HL-60 (cell line): Measurements from ENCODE around the gene VWA2.

Experiments
- DNase-seq, 2 experiments: peaks; one replicate each; pipeline ENCODE4 v3.0.0-alpha.2; 2010 to 2020; ENCODE audit warnings: low read depth in 1 of 2, low spot score in 1 of 2
- H3K27ac ChIP-seq: fragments of 250-450 bp; sonication (Bioruptor Pico); replicated peaks from 2 replicates; pipeline ENCODE4 v1.5.1; 2020; ENCODE audit warnings: mild to moderate bottlenecking, moderate library complexity
- H3K27me3 ChIP-seq: fragments of 250-450 bp; sonication (Bioruptor Pico); 2 replicates; pipeline ENCODE4 v1.5.1; 2021; ENCODE audit warnings: mild to moderate bottlenecking, moderate library complexity; ENCODE audit not compliant: insufficient read depth, poor library complexity, severe bottlenecking
- H3K4me3 ChIP-seq: replicated peaks from 2 replicates; pipeline ENCODE4 v1.5.1; 2011; ENCODE audit warnings: mild to moderate bottlenecking, control low read depth, low read length; ENCODE audit not compliant: insufficient read depth
- CTCF ChIP-seq: IDR thresholded peaks from one replicate; pipeline ENCODE4 v1.5.1; 2011; ENCODE audit warnings: low read length, control low read depth, inconsistent platforms; ENCODE audit not compliant: insufficient read depth
- GABPA ChIP-seq: IDR thresholded peaks from 2 replicates; pipeline ENCODE4 v1.6.1; 2012; ENCODE audit warnings: low read depth
- POLR2AphosphoS5 ChIP-seq: IDR thresholded peaks from 2 replicates; pipeline ENCODE4 v1.6.1; 2012; ENCODE audit warnings: low read depth
- SPI1 ChIP-seq: IDR thresholded peaks from 2 replicates; pipeline ENCODE4 v1.6.1; 2012; ENCODE audit warnings: low read depth, mild to moderate bottlenecking, borderline replicate concordance
- TF ChIP-seq, protein P1 (sequence below): IDR thresholded peaks from 2 replicates; pipeline ENCODE4 v1.6.1; 2012; ENCODE audit warnings: low read depth; ENCODE audit not compliant: insufficient replicate concordance

Gene VWA2

DNA sequence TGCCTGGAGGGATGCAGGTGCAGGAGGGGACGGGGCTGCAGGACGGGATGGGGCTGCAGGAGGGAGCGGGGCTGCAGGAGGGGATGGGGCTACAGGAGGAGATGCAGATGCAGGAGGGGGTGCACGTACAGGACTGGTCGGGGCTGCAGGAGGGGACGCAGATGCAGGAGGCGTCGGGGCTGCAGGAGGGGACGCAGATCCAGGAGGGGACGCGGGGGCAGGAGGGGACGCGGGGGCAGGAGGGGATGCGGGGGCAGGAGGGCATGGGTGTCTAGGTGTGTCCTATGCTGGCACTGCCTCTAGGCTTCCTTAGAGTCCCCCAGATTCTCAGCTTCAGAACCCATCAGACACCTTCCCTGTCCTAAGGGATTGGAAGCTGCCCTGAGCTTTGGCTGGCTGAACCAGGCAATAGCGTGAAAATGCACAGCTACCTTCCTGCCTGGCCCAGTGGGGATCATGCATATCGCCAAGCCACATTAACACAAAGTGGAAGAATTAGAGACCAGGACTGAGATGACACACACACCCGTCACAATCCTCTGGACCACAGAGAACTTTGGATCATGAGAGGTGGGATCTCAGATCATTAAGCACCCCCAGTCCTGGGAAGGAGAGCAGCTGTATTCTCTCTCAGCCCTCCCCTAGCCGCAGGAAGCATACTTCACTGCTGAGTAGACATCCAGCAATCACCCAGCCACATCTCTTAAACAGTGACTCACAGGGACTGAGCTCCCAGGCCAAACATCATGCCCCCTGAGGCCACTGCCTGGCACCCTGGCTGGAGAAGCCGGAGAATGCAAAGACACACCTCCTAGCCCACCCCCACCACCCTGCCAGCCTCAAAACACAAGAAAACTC, 67.3 kb downstream of the VWA2 start:
- DNase-seq = no peak
- H3K4me3 ChIP-seq = no peak overlapping the region
- H3K27me3 ChIP-seq = no peaks in the 10 kb centered on the region
- no peak for TF ChIP-seq SPI1
- TF ChIP-seq POLR2AphosphoS5 = no peak
- no peak for TF ChIP-seq GABPA
- TF ChIP-seq, protein P1, sequence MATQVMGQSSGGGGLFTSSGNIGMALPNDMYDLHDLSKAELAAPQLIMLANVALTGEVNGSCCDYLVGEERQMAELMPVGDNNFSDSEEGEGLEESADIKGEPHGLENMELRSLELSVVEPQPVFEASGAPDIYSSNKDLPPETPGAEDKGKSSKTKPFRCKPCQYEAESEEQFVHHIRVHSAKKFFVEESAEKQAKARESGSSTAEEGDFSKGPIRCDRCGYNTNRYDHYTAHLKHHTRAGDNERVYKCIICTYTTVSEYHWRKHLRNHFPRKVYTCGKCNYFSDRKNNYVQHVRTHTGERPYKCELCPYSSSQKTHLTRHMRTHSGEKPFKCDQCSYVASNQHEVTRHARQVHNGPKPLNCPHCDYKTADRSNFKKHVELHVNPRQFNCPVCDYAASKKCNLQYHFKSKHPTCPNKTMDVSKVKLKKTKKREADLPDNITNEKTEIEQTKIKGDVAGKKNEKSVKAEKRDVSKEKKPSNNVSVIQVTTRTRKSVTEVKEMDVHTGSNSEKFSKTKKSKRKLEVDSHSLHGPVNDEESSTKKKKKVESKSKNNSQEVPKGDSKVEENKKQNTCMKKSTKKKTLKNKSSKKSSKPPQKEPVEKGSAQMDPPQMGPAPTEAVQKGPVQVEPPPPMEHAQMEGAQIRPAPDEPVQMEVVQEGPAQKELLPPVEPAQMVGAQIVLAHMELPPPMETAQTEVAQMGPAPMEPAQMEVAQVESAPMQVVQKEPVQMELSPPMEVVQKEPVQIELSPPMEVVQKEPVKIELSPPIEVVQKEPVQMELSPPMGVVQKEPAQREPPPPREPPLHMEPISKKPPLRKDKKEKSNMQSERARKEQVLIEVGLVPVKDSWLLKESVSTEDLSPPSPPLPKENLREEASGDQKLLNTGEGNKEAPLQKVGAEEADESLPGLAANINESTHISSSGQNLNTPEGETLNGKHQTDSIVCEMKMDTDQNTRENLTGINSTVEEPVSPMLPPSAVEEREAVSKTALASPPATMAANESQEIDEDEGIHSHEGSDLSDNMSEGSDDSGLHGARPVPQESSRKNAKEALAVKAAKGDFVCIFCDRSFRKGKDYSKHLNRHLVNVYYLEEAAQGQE = no peak
- TF ChIP-seq CTCF = no peak
- H3K27ac ChIP-seq = no peak overlapping the region

DNA sequence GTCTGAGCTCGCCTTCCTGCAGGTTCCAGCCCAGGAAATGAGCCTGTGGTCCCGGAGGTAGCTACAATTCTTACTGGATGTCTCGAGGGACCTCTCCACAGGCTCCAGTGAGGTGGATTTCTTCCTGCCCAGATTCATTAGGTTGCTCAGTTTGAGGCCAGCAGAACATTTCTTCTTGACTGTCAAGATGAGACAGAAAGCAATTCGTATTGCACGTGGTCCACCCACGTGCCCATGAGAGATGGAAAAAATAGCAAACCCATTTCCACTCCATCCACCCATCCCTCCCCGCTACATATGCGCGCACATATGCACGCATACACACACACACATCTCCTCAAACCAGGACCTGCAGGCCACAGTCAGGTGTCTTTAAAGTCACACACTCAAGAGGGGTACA, 68.7 kb downstream of the VWA2 start:
- no peak for TF ChIP-seq SPI1
- no peak for TF ChIP-seq POLR2AphosphoS5
- no peaks in the 10 kb centered on the region for H3K27me3 ChIP-seq
- no peak overlapping the region for H3K4me3 ChIP-seq
- no peak overlapping the region for H3K27ac ChIP-seq
- no peak for DNase-seq

DNA sequence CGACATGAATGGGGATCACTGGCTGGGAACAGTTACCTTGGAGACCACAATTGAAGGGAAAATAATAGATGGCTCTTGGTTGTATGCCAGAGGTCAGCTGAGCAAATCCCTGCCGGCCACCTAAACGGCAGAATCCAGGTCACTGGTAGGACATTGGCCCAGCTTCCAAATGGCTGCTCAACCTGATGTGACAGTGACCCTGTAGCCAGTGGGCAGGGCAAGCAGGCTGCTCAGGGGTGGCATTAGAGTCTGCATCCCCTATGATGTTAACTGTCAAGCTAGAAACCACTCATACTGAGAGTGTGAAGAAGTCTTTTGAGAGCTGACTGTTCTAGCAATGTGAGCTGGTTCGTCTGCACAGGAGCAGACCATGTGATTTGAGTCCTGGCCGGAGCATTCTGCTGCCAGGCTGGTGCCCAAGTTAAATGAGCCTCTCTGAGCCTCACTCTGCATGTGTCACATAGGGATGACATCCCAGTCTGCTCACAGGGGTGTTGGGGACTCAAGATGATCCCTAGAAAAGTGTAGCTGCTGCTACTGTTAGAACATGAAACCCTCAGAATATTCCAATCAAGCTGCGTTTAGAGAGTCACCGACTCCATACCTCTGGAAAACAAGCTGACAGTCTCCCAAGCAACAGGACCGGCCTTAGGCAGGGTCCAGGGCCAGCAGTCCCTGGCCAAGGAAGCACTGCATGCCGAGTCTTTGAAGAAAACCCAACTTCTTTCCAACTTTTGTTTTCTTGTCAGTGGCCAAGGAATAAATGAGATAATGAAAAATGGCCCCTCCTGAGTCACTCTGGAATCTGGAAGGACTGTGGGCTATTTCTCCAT, 69.7 kb downstream of the VWA2 start:
- Histone ChIP-seq H3K27me3 (no peaks in the 10 kb centered on the region), H3K27ac (no peak overlapping the region), H3K4me3 (no peak overlapping the region)
- TF ChIP-seq POLR2AphosphoS5 (no peak), CTCF (no peak), SPI1 (no peak), GABPA (no peak)
- TF ChIP-seq, protein P1 = no peak
- no peak for DNase-seq

DNA sequence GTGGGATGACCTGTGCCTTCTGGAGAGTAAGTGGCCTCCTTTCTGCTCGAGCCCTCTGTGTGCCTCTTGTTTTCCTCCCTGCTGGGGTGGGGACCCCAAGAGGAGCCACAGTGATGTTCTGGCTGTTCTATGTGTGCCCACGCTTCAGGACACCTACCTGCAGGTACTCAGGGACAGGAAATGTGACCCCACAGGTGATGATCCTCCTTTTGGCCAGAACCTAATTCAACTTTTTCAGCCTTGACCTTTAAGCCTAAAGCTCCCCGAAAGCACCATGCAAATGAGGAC, 70.3 kb downstream of the VWA2 start:
- H3K27me3 ChIP-seq = no peaks in the 10 kb centered on the region
- no peak overlapping the region for H3K4me3 ChIP-seq
- TF ChIP-seq SPI1 (no peak), POLR2AphosphoS5 (no peak), CTCF (no peak), GABPA (no peak)
- TF ChIP-seq, protein P1 = no peak
- no peak for DNase-seq
- H3K27ac ChIP-seq = no peak overlapping the region
